ENCODE data around the gene SRRM4.

Gene SRRM4

DNA sequence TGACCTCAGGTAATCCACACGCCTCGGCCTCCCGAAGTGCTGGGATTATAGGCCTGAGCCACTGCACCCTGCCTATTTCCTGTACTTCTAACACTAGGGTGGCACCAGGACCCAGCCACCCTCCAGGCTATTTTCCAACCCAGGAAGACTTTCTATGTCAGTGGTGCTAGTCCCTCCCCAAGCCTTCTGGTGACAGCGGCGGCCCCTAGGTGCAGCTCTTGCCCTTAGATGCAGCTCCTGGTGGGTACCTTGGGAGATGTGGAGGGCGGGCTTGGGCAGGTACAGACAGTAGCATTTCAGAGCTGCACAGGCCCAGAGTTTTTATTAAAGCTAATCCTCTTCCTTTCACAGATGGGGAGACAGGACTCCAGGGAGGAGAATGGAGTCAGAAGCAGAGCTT, 62.8 kb downstream of the SRRM4 start:
- intact Hi-C loops (cut with DNase I; ENCODE audit: low total_unique reads): no loop called here
- Histone ChIP-seq H3K4me1 (no peaks in the 10 kb centered on the region), H3K27ac (no peak overlapping the region), H3K27me3 (no peaks in the 10 kb centered on the region), H3K36me3 (no peaks in the 10 kb centered on the region), H3K4me3 (no peak overlapping the region), H3K9me3 (no peaks in the 10 kb centered on the region)
- DNase-seq: no peak
- TF ChIP-seq, protein P1, sequence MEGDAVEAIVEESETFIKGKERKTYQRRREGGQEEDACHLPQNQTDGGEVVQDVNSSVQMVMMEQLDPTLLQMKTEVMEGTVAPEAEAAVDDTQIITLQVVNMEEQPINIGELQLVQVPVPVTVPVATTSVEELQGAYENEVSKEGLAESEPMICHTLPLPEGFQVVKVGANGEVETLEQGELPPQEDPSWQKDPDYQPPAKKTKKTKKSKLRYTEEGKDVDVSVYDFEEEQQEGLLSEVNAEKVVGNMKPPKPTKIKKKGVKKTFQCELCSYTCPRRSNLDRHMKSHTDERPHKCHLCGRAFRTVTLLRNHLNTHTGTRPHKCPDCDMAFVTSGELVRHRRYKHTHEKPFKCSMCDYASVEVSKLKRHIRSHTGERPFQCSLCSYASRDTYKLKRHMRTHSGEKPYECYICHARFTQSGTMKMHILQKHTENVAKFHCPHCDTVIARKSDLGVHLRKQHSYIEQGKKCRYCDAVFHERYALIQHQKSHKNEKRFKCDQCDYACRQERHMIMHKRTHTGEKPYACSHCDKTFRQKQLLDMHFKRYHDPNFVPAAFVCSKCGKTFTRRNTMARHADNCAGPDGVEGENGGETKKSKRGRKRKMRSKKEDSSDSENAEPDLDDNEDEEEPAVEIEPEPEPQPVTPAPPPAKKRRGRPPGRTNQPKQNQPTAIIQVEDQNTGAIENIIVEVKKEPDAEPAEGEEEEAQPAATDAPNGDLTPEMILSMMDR (IDR thresholded peaks at IDR 0.05): no peak

DNA sequence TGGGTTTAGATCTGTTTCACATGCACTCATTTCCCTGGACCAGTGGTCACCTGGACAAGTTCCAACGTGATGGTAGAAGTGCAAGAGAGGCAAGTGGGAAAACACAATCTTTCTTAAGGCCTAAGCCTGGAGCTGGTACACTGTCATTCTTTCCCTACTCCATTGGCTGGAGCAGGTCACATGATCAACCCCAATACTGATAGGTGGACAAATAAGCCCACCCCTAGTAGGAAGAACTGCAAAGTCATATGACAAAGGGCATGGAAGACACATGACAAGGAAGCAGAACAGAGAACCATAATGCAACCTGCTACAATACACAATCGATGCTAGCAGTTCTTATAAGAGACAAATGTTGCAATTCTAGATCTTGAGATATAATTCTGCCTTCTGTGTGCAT, 66.3 kb downstream of the SRRM4 start:
- Histone ChIP-seq H3K9me3 (no peaks in the 10 kb centered on the region), H3K27ac (no peak overlapping the region), H3K36me3 (no peaks in the 10 kb centered on the region), H3K4me3 (no peak overlapping the region), H3K27me3 (no peaks in the 10 kb centered on the region), H3K4me1 (no peaks in the 10 kb centered on the region)
- TF ChIP-seq, protein P1 (IDR thresholded peaks at IDR 0.05): no peak
- intact Hi-C loops (cut with DNase I; ENCODE audit: low total_unique reads): no loop called here
- no peak for DNase-seq

DNA sequence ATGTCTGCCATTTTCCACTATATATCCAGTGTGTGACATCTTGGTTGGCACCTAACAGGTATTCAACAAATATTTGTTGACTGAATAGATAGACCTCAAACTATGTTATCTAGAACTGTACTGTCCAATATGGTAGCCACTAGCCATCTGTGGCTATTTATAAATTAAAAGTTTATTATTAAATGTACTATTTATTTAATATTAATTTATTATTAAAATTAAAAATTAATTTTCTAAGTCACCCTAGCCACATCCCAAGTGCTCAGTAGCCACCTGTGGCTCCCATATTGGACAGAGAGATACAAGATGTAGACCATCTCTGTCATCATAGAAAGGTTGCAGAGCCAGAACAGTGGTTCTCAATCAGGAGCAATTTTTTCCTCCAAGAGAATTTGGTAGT, 69.3 kb downstream of the SRRM4 start:
- Histone ChIP-seq H3K4me3 (no peak overlapping the region), H3K4me1 (no peaks in the 10 kb centered on the region), H3K27me3 (no peaks in the 10 kb centered on the region), H3K9me3 (no peaks in the 10 kb centered on the region), H3K27ac (no peak overlapping the region), H3K36me3 (no peaks in the 10 kb centered on the region)
- DNase-seq: no peak
- intact Hi-C loops (cut with DNase I; ENCODE audit: low total_unique reads): no loop called here
- TF ChIP-seq, protein P1 (IDR thresholded peaks at IDR 0.05): no peak

DNA sequence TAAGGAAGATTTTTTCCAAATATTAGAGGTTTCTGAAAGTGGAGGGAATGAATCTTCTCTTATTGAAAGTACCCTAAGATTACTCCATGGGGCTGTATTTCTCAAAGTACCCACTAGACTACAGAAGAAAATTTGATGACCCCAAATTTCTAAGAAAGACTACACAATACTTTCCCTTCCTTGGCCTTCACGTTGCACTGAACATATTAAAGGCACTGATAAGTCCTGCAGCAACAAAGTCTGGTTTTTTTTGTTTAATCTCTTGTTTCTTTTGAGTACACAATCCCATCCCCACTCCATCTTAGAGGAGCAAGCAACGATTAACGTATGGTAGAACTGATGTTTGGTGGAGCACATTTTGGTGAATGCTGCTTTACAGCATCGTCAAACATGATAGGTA, 70.1 kb downstream of the SRRM4 start:
- Histone ChIP-seq H3K9me3 (no peaks in the 10 kb centered on the region), H3K27ac (no peak overlapping the region), H3K27me3 (no peaks in the 10 kb centered on the region), H3K4me1 (no peaks in the 10 kb centered on the region), H3K4me3 (no peak overlapping the region), H3K36me3 (no peaks in the 10 kb centered on the region)
- intact Hi-C loops (cut with DNase I; ENCODE audit: low total_unique reads): no loop called here
- DNase-seq: no peak
- TF ChIP-seq, protein P1 (IDR thresholded peaks at IDR 0.05): no peak

DNA sequence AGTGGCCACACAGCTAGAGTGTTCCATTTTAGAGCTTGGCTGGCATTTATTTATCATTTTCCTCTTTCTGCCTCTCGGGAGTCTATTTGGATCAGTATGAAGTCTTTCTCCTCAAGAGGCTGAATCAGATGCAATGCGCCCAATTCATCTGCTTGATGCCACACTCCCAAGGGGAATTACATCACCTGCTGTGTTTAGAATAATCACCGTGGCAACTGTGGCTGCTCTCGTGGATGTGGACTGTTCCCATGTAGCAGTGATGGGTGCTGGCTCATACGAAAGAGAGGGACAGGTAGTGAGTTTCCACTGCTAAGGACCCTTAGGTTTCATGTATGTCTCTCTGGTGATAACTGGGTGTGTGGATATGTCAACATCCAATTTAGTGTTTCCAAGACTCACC, 70.7 kb downstream of the SRRM4 start:
- intact Hi-C loops (cut with DNase I; ENCODE audit: low total_unique reads): no loop called here
- no peak for DNase-seq
- TF ChIP-seq, protein P1 (IDR thresholded peaks at IDR 0.05): no peak

DNA sequence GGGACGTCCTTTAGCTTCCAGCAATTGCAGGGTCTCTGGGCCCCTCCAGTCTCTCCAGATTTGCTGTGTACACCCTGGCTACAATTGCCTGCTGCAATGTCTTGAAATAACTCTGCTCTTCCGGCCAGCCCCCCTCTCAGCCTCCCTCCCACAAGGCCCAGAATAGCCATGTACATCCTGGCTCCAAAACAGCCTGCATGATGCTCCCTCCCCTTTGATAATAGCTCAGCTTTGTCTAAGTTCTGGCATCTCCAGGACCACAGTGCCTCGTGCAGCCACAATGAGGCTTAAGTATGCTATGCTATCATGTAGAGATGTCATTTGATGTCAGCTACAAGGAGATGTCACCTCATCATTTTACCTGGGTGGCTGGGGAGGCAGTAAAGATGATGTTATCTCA, 74.6 kb downstream of the SRRM4 start:
- Histone ChIP-seq H3K36me3 (no peaks in the 10 kb centered on the region), H3K9me3 (no peaks in the 10 kb centered on the region), H3K27me3 (no peaks in the 10 kb centered on the region), H3K27ac (no peak overlapping the region), H3K4me1 (no peaks in the 10 kb centered on the region), H3K4me3 (no peak overlapping the region)
- TF ChIP-seq, protein P1 (IDR thresholded peaks at IDR 0.05): no peak
- DNase-seq: no peak
- intact Hi-C loops (cut with DNase I; ENCODE audit: low total_unique reads): no loop called here

More for the DNA sequence above, 70.7 kb downstream of the SRRM4 start:
- Histone ChIP-seq H3K4me1 (no peaks in the 10 kb centered on the region), H3K27me3 (no peaks in the 10 kb centered on the region), H3K9me3 (no peaks in the 10 kb centered on the region), H3K36me3 (no peaks in the 10 kb centered on the region), H3K27ac (no peak overlapping the region), H3K4me3 (no peak overlapping the region)

Measured in tibial artery (tissue), 4 donors.